Measurements from ENCODE around the gene MCTP1. TPM values are rescaled to one million over a fixed set of nuclear protein-coding genes. Genes with fewer than 3 reads are reported as not detected.

Gene MCTP1
- total and polyA plus RNA-seq, 9 of the 15 experiments (the other 6 are each of a cell fraction or from before 2014, with no cell fraction given) = 0.04 to 0.93 (median 0.06) TPM; not detected in 4

DNA sequence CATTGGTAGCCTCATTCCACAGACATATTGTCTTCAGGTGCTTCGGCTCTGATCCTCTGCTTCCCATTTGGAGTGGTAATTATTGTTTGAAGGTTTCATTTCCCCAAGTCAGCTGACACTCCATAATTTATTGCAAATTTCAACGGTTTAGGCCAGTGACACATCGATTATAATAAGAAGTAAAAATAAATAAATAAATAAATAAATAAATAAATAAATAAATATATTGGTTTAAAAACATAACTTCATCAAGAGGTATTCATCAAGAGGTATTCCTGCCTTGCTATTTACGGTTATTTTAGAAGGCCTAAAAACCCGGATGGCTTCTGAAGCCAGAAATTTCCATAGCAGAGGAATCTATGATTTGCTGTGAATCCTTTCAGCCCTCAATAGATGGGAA is 393.3 kb downstream of the MCTP1 start:
- Histone ChIP-seq H3K9ac (ENCODE audit: insufficient read depth in 1 of 2, low read depth in 2 of 2, low read length in 2 of 2) (no peak overlapping the region), H2AFZ (ENCODE audit: low read depth, low read length) (no peak overlapping the region), H3K27ac (ENCODE audit: extremely low read depth, low read depth, low read length) (no peak overlapping the region), H3K4me1 (replicated peaks in 1 of 2; ENCODE audit: control insufficient read depth in 2 of 2, insufficient read depth in 2 of 2, low read length in 2 of 2) (no peaks in the 10 kb centered on the region), H4K20me1 (replicated peaks; ENCODE audit: control insufficient read depth, insufficient read depth, low read length) (no peaks in the 10 kb centered on the region), H3K79me2 (ENCODE audit: control insufficient read depth, insufficient read depth, low read length) (no peaks in the 10 kb centered on the region), H3K4me3 (no peak overlapping the region), H3K9me1 (ENCODE audit: control insufficient read depth, insufficient read depth, low read length) (no peaks in the 10 kb centered on the region), H3K9me3 (replicated peaks; ENCODE audit: control insufficient read depth, insufficient read depth, low read depth, low read length) (no peaks in the 10 kb centered on the region), H3K36me3 (ENCODE audit: control insufficient read depth, insufficient read depth, low read length) (no peaks in the 10 kb centered on the region), H3K4me2 (ENCODE audit: insufficient read depth, low read length) (no peak overlapping the region), H3K27me3 (ENCODE audit: control insufficient read depth in 2 of 2, insufficient read depth in 2 of 2, low read length in 2 of 2) (no peaks in the 10 kb centered on the region)
- POLR2A ChIA-PET = interaction anchor here (1.1 kb wide), 1 partner anchor 25 kb away, joined by 3 read pairs; no protein-coding TSS in a partner anchor
- intact Hi-C loops (cut with micrococcal nuclease) (no loop called here), in situ Hi-C loops (cut with MboI) (no loop called here)
- no TSS peak for BruUV-seq (replicated peaks)
- ATAC-seq = no peak
- no peak for FAIRE-seq
- WGBS (ENCODE audit: insufficient coverage, low coverage, missing lambda C conversion rate) = 7% methylated on average over 5 of the region's 5 CpGs
- DNase-seq (ENCODE audit: extremely low read depth in 1 of 4, low spot score in 3 of 4) = no peak
- CTCF ChIA-PET (ENCODE audit: low intra/inter-chr PET ratio) = no interaction called here
- TF ChIP-seq PHB (CRISPR knock-in tag; IDR thresholded peaks at IDR 0.05) (no peak), ZNF324 (CRISPR knock-in tag; IDR thresholded peaks at IDR 0.05) (no peak), HNRNPL (IDR thresholded peaks at IDR 0.05; ENCODE audit: low read depth, low read length) (no peak), CBFB (CRISPR knock-in tag; IDR thresholded peaks at IDR 0.05) (no peak), ZNF224 (CRISPR knock-in tag; IDR thresholded peaks at IDR 0.05) (no peak), ZNF79 (CRISPR knock-in tag; IDR thresholded peaks at IDR 0.05; ENCODE audit: low read depth) (no peak), STAT5B (CRISPR knock-in tag; IDR thresholded peaks at IDR 0.05) (no peak), TCFL5 (CRISPR knock-in tag; conservative IDR thresholded peaks at IDR 0.05) (no peak), CREBBP (IDR thresholded peaks at IDR 0.05; ENCODE audit: low read depth, low read length) (no peak), SIX5 (IDR thresholded peaks at IDR 0.05; ENCODE audit: borderline replicate concordance in 1 of 2, insufficient read depth in 1 of 2, low read depth in 1 of 2, low read length in 2 of 2) (no peak)
- TF ChIP-seq, protein P1, sequence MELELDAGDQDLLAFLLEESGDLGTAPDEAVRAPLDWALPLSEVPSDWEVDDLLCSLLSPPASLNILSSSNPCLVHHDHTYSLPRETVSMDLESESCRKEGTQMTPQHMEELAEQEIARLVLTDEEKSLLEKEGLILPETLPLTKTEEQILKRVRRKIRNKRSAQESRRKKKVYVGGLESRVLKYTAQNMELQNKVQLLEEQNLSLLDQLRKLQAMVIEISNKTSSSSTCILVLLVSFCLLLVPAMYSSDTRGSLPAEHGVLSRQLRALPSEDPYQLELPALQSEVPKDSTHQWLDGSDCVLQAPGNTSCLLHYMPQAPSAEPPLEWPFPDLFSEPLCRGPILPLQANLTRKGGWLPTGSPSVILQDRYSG (tag; conservative IDR thresholded peaks at IDR 0.05; ENCODE audit: low read depth) = no peak
- TF ChIP-seq, protein P2, sequence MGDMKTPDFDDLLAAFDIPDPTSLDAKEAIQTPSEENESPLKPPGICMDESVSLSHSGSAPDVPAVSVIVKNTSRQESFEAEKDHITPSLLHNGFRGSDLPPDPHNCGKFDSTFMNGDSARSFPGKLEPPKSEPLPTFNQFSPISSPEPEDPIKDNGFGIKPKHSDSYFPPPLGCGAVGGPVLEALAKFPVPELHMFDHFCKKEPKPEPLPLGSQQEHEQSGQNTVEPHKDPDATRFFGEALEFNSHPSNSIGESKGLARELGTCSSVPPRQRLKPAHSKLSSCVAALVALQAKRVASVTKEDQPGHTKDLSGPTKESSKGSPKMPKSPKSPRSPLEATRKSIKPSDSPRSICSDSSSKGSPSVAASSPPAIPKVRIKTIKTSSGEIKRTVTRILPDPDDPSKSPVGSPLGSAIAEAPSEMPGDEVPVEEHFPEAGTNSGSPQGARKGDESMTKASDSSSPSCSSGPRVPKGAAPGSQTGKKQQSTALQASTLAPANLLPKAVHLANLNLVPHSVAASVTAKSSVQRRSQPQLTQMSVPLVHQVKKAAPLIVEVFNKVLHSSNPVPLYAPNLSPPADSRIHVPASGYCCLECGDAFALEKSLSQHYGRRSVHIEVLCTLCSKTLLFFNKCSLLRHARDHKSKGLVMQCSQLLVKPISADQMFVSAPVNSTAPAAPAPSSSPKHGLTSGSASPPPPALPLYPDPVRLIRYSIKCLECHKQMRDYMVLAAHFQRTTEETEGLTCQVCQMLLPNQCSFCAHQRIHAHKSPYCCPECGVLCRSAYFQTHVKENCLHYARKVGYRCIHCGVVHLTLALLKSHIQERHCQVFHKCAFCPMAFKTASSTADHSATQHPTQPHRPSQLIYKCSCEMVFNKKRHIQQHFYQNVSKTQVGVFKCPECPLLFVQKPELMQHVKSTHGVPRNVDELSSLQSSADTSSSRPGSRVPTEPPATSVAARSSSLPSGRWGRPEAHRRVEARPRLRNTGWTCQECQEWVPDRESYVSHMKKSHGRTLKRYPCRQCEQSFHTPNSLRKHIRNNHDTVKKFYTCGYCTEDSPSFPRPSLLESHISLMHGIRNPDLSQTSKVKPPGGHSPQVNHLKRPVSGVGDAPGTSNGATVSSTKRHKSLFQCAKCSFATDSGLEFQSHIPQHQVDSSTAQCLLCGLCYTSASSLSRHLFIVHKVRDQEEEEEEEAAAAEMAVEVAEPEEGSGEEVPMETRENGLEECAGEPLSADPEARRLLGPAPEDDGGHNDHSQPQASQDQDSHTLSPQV (IDR thresholded peaks at IDR 0.05) = no peak
- TF ChIP-seq, protein P3, sequence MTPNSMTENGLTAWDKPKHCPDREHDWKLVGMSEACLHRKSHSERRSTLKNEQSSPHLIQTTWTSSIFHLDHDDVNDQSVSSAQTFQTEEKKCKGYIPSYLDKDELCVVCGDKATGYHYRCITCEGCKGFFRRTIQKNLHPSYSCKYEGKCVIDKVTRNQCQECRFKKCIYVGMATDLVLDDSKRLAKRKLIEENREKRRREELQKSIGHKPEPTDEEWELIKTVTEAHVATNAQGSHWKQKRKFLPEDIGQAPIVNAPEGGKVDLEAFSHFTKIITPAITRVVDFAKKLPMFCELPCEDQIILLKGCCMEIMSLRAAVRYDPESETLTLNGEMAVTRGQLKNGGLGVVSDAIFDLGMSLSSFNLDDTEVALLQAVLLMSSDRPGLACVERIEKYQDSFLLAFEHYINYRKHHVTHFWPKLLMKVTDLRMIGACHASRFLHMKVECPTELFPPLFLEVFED (CRISPR knock-in tag; conservative IDR thresholded peaks at IDR 0.05) = no peak
- TF ChIP-seq, protein P4, sequence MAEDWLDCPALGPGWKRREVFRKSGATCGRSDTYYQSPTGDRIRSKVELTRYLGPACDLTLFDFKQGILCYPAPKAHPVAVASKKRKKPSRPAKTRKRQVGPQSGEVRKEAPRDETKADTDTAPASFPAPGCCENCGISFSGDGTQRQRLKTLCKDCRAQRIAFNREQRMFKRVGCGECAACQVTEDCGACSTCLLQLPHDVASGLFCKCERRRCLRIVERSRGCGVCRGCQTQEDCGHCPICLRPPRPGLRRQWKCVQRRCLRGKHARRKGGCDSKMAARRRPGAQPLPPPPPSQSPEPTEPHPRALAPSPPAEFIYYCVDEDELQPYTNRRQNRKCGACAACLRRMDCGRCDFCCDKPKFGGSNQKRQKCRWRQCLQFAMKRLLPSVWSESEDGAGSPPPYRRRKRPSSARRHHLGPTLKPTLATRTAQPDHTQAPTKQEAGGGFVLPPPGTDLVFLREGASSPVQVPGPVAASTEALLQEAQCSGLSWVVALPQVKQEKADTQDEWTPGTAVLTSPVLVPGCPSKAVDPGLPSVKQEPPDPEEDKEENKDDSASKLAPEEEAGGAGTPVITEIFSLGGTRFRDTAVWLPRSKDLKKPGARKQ (CRISPR knock-in tag; IDR thresholded peaks at IDR 0.05) = no peak
